Endodermal cell (in vitro differentiated cells): ENCODE measurements around the gene ATXN7. TPM values are rescaled to one million over a fixed set of nuclear protein-coding genes. Genes with fewer than 3 reads are reported as not detected.
A peak's percentile ranks its signal among the peaks of the same experiment; 100 is the strongest.

Experiments used
- DNase-seq: peaks from one replicate; pipeline ENCODE4 v3.0.0-alpha.2; 2017
- H3K27ac ChIP-seq: 2 replicates; pipeline ENCODE4 v1.5.1; 2013; ENCODE audit warnings: mild to moderate bottlenecking, low read depth, low read length, moderate library complexity
- H3K27me3 ChIP-seq: 2 replicates; pipeline ENCODE4 v1.6.1; 2013; ENCODE audit warnings: mild to moderate bottlenecking, low read length, moderate library complexity; ENCODE audit not compliant: insufficient read depth, control insufficient read depth, poor library complexity, severe bottlenecking
- H3K36me3 ChIP-seq: 2 replicates; pipeline ENCODE4 v1.7.0; 2013; ENCODE audit warnings: mild to moderate bottlenecking, low read length, moderate library complexity; ENCODE audit not compliant: control insufficient read depth, insufficient read depth
- H3K4me1 ChIP-seq: one replicate; pipeline ENCODE4 v1.7.0; 2013; ENCODE audit warnings: low read length; ENCODE audit not compliant: control insufficient read depth, insufficient read depth
- H3K4me3 ChIP-seq: 2 replicates; pipeline ENCODE4 v1.5.1; 2013; ENCODE audit warnings: mild to moderate bottlenecking, low read length, moderate library complexity
- H3K9ac ChIP-seq: 2 replicates; pipeline ENCODE4 v1.6.1; 2013; ENCODE audit warnings: mild to moderate bottlenecking, low read length, moderate library complexity; ENCODE audit not compliant: poor library complexity, severe bottlenecking; ENCODE audit errors: extremely low read depth
- H3K9me3 ChIP-seq: 2 replicates; pipeline ENCODE4 v1.6.1; 2013; ENCODE audit warnings: mild to moderate bottlenecking, low read length, moderate library complexity; ENCODE audit not compliant: control insufficient read depth
- H3K27ac Mint-ChIP-seq: 2 replicates; pipeline ENCODE4 v1.8.0; 2020; ENCODE audit warnings: mixed read lengths
- H3K27me3 Mint-ChIP-seq: 2 replicates; pipeline ENCODE4 v1.8.0; 2021; ENCODE audit warnings: mild to moderate bottlenecking, mixed read lengths; ENCODE audit not compliant: insufficient read depth
- H3K36me3 Mint-ChIP-seq: 2 replicates; pipeline ENCODE4 v1.8.0; 2020; ENCODE audit warnings: low read depth, mixed read lengths
- H3K4me1 Mint-ChIP-seq: 2 replicates; pipeline ENCODE4 v1.8.0; 2020; ENCODE audit warnings: mixed read lengths
- H3K4me3 Mint-ChIP-seq: 2 replicates; pipeline ENCODE4 v1.8.0; 2020; ENCODE audit warnings: mild to moderate bottlenecking, moderate library complexity, mixed read lengths
- H3K9me3 Mint-ChIP-seq: 2 replicates; pipeline ENCODE4 v1.8.0; 2020; ENCODE audit warnings: mild to moderate bottlenecking, mixed read lengths
- CTCF ChIP-seq: fragments of 200-600 bp; sonication (generic); conservative IDR thresholded peaks from 2 replicates; pipeline ENCODE4 v1.5.0; 2021; ENCODE audit warnings: antibody characterized with exemption, mild to moderate bottlenecking
- WGBS, 2 experiments: methylation state at CpG; one replicate each; pipeline versions ENCODE4 v1.1.5 to v1.1.7; 2013; ENCODE audit warnings: missing lambda C conversion rate in 2 of 2, mixed read lengths in 1 of 2; ENCODE audit not compliant: insufficient coverage in 1 of 2, insufficient read length in 1 of 2; 5-methylcytosine and 5-hydroxymethylcytosine counted together
- total RNA-seq, 2 donors: library from RNA; stranded (reverse); fragmentation: NEBNext Ultra II Directional in 1 of 2; extraction: Animal tissue kit (Norgen Biotek cat#: 25700) in 1 of 2; gene quantifications; 2 replicates in 1 of 2; 3 replicates in 1 of 2; pipeline ENCODE4 v1.2.1, GENCODE V29; 2021

ATXN7 gene
- total RNA-seq, 2 donors from 2014 or later = 28.1 to 28.8 TPM

DNA sequence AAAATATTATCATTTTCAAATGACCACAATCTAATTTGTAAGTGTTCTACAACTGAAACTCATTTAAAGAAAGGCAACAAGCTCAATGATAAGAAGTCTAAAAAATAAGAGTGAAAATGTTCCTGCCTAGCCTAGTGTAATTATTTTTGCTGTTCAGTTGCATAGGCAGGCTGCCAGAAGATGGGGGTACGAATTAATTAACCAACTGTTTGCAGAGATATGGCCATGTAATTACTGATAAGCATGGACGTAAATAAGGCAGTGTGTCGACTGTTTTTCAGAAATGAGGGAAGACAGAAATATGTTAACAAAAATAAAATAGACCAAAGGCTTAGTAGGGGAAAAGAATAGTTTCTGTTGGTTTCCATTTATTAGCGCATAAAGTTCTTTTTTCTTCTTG, 73.3 kb downstream of the ATXN7 start:
- Histone ChIP-seq H3K27me3 (no peaks in the 10 kb centered on the region), H3K4me1 (peaks cover 14% of the 10 kb centered on the region), H3K4me3 (peak overlapping the region; percentile 20), H3K27ac (no peak overlapping the region), H3K9ac (no peak overlapping the region), H3K36me3 (peaks cover 19% of the 10 kb centered on the region), H3K9me3 (no peaks in the 10 kb centered on the region)
- Mint-ChIP-seq H3K36me3 (no peaks in the 10 kb centered on the region), H3K9me3 (no peaks in the 10 kb centered on the region), H3K4me1 (peaks cover 72% of the 10 kb centered on the region), H3K27ac (peak overlapping the region; percentile 15), H3K4me3 (peak overlapping the region; percentile 22), H3K27me3 (no peaks in the 10 kb centered on the region)
- no peak for DNase-seq
- TF ChIP-seq CTCF = no peak
- WGBS, 2 experiments = 83 to 84% methylated on average over 3 to 4 of the region's 4 CpGs

GRCh38 chr3:63937661-63938651, 74.3 kb downstream of the ATXN7 start:
- H3K36me3 ChIP-seq = peaks cover 25% of the 10 kb centered on the region
- Mint-ChIP-seq H3K27me3 (no peaks in the 10 kb centered on the region), H3K4me3 (peak overlapping the region; percentile 22), H3K36me3 (peaks cover under 1% of the 10 kb centered on the region), H3K4me1 (peaks cover 68% of the 10 kb centered on the region), H3K9me3 (no peaks in the 10 kb centered on the region), H3K27ac (peak overlapping the region; percentile 38)
- H3K27ac ChIP-seq = no peak overlapping the region
- peaks cover 14% of the 10 kb centered on the region for H3K4me1 ChIP-seq
- DNase-seq = no peak
- no peak for TF ChIP-seq CTCF
- no peaks in the 10 kb centered on the region for H3K9me3 ChIP-seq
- no peaks in the 10 kb centered on the region for H3K27me3 ChIP-seq
- H3K4me3 ChIP-seq = peak overlapping the region; percentile 20
- no peak overlapping the region for H3K9ac ChIP-seq
- WGBS, 2 experiments = 77 to 86% methylated on average over 4 to 6 of the region's 6 CpGs

DNA sequence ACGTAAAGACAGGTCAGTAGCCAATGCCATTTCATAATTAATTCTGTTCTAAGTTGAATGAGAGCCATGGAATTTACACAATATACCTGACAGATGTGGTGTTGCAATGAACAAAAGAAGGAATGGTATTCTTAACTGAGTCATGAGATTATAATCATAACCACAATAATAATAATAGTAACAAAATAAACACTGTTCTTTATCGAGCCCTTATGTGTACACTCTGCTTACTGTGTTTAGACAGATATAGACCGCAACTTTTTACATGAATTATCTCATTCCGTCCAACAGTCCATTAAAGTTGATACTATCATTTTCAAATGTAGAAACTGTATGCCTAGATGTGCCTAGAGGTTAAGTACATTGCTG, 76.7 kb downstream of the ATXN7 start:
- H3K27me3 Mint-ChIP-seq = no peaks in the 10 kb centered on the region
- WGBS, 2 experiments = 91 to 94% methylated on average over 2 to 4 of the region's 4 CpGs
- H3K27me3 ChIP-seq = no peaks in the 10 kb centered on the region
- peaks cover 63% of the 10 kb centered on the region for H3K4me1 Mint-ChIP-seq
- H3K27ac ChIP-seq = no peak overlapping the region
- no peaks in the 10 kb centered on the region for H3K9me3 Mint-ChIP-seq
- H3K36me3 ChIP-seq = peaks cover 30% of the 10 kb centered on the region
- DNase-seq = no peak
- no peak overlapping the region for H3K4me3 Mint-ChIP-seq
- H3K9ac ChIP-seq = no peak overlapping the region
- no peaks in the 10 kb centered on the region for H3K9me3 ChIP-seq
- H3K4me1 ChIP-seq = peaks cover 6% of the 10 kb centered on the region
- H3K36me3 Mint-ChIP-seq = peaks cover 4% of the 10 kb centered on the region
- no peak overlapping the region for H3K27ac Mint-ChIP-seq
- H3K4me3 ChIP-seq = no peak overlapping the region
- TF ChIP-seq CTCF = no peak
